Retinal pigment epithelial cell (primary cell): ENCODE data around the gene KIAA0232.
"Not testable (repeated sequence)": the region's sequence is repeated elsewhere in the genome, so short reads cannot be mapped to it uniquely, and the experiment has no call there.

ENCODE experiments used
- DNase-seq: peaks from one replicate; pipeline ENCODE4 v3.0.0-alpha.2; 2010; ENCODE audit warnings: low read depth
- H3K4me3 ChIP-seq: 2 replicates; pipeline ENCODE4 v1.5.1; 2011; ENCODE audit warnings: mild to moderate bottlenecking, low read length, control low read depth, moderate library complexity
- CTCF ChIP-seq: conservative IDR thresholded peaks from 2 replicates; pipeline ENCODE4 v1.5.1; 2011; ENCODE audit warnings: low read depth, low read length, control low read depth, inconsistent platforms

KIAA0232 gene

GRCh38 chr4:6905516-6906445 is 123.3 kb downstream of the KIAA0232 start:
- no peak for DNase-seq
- no peak for TF ChIP-seq CTCF
- no peak overlapping the region for H3K4me3 ChIP-seq

- not testable (repeated sequence) for H3K4me3 ChIP-seq, DNase-seq
These were observed 124.0 kb downstream of the KIAA0232 start for GRCh38 chr4:6906486-6906885.

- peak overlapping the region; percentile 31 for H3K4me3 ChIP-seq
- peak; percentile 73 for TF ChIP-seq CTCF
- DNase-seq = no peak
These were observed 125.2 kb downstream of the KIAA0232 start for GRCh38 chr4:6907658-6908191.

GRCh38 chr4:6908432-6909112 is 126.0 kb downstream of the KIAA0232 start:
- TF ChIP-seq CTCF = no peak
- DNase-seq = no peak

GRCh38 chr4:6909113-6909969 is 126.8 kb downstream of the KIAA0232 start, which contains the start of gene TBC1D14:
TBC1D14 (plus strand) TSS chr4:6909826; CDS start chr4:6923390, 13,564 bp downstream.
- TF ChIP-seq CTCF = peak; percentile 15

More at GRCh38 chr4:6908432-6909112, 126.0 kb downstream of the KIAA0232 start:
- H3K4me3 ChIP-seq = peak overlapping the region; percentile 70

GRCh38 chr4:6909970-6910339 is 127.4 kb downstream of the KIAA0232 start:
- no peak for TF ChIP-seq CTCF
- no peak for DNase-seq
- H3K4me3 ChIP-seq = peak overlapping the region; percentile 74

More at GRCh38 chr4:6909113-6909969, 126.8 kb downstream of the KIAA0232 start, which contains the start of gene TBC1D14:
- H3K4me3 ChIP-seq = peak within 1 kb of the TSS; percentile 74
- DNase-seq = no peak
